H54 (cell line): ENCODE measurements around the gene CDH20.

ENCODE experiments used
- DNase-seq: peaks from one replicate; pipeline ENCODE4 v3.0.0; 2011; ENCODE audit warnings: low spot score, mixed read lengths; ENCODE audit not compliant: insufficient read length
- FAIRE-seq: peaks from 3 replicates; lab custom pipeline; 2011; peaks lifted over from hg19 to GRCh38; lab: Jason Lieb, UNC
- POLR2A ChIP-seq: IDR thresholded peaks from 2 replicates; pipeline ENCODE4 v1.6.1; 2011; ENCODE audit warnings: low read depth, mild to moderate bottlenecking, low read length

Gene CDH20

GRCh38 chr18:61544178-61544577 lies 210.9 kb downstream of the CDH20 start:
- no peak for FAIRE-seq
- no peak for DNase-seq
- no peak for TF ChIP-seq POLR2A

- DNase-seq = no peak
- FAIRE-seq = no peak
- no peak for TF ChIP-seq POLR2A
These were observed 212.3 kb downstream of the CDH20 start for GRCh38 chr18:61545281-61546245.

GRCh38 chr18:61546590-61546989 lies 213.4 kb downstream of the CDH20 start:
- TF ChIP-seq POLR2A = no peak
- no peak for FAIRE-seq

GRCh38 chr18:61549416-61549815 lies 216.2 kb downstream of the CDH20 start:
- TF ChIP-seq POLR2A = no peak

More at GRCh38 chr18:61546590-61546989, 213.4 kb downstream of the CDH20 start:
- no peak for DNase-seq

DNA sequence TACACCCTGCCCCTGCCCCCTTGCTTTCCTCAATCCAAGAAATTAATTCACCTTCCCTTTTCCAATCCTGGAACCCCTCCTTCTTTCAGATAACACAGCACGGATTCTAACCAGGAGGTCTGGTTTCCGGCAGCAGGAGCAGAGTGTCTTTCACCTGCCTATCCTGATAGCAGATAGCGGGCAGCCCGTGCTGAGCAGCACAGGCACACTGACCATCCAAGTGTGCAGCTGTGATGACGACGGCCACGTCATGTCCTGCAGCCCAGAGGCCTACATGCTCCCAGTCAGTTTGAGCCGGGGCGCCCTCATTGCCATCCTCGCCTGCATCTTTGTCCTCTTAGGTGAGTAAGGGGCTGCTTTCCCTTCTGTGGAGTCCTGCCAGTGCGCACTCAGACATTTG lies 216.7 kb downstream of the CDH20 start:
- no peak for DNase-seq
- no peak for TF ChIP-seq POLR2A
- no peak for FAIRE-seq

More at GRCh38 chr18:61549416-61549815, 216.2 kb downstream of the CDH20 start:
- FAIRE-seq (no peak), DNase-seq (no peak)

GRCh38 chr18:61551586-61551985 lies 218.4 kb downstream of the CDH20 start:
- DNase-seq = peak; percentile 15

GRCh38 chr18:61553045-61553659 lies 219.9 kb downstream of the CDH20 start:
- DNase-seq (no peak), FAIRE-seq (no peak)
- TF ChIP-seq POLR2A = no peak

More at GRCh38 chr18:61551586-61551985, 218.4 kb downstream of the CDH20 start:
- no peak for TF ChIP-seq POLR2A
- FAIRE-seq = no peak

DNA sequence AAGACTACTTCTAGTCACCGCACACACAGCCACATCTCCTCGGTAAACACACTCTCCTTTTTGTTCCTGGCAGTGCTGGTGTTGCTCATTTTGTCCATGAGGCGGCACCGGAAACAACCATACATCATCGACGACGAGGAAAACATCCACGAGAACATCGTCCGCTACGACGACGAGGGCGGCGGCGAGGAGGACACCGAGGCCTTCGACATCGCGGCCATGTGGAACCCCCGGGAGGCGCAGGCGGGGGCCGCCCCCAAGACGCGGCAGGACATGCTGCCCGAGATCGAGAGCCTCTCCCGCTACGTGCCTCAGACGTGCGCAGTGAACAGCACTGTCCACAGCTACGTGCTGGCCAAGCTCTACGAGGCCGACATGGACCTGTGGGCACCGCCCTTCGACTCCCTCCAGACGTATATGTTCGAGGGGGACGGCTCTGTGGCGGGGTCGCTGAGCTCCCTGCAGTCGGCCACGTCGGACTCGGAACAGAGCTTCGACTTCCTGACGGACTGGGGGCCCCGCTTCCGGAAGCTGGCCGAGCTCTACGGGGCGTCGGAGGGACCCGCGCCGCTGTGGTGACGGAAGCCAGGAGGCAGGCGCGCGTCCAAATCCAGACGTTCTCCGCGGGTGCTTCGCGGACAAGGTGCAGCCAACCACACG lies 221.0 kb downstream of the CDH20 start:
- TF ChIP-seq POLR2A = no peak
- FAIRE-seq (no peak), DNase-seq (no peak)

GRCh38 chr18:61554946-61555361 lies 221.7 kb downstream of the CDH20 start:
- TF ChIP-seq POLR2A = no peak
- DNase-seq (no peak), FAIRE-seq (no peak)

- TF ChIP-seq POLR2A = no peak
- DNase-seq = no peak
- FAIRE-seq = no peak
These were observed 223.1 kb downstream of the CDH20 start for GRCh38 chr18:61556316-61556715.

GRCh38 chr18:61556862-61557261 lies 223.6 kb downstream of the CDH20 start:
- TF ChIP-seq POLR2A = no peak
- DNase-seq = no peak
- no peak for FAIRE-seq

DNA sequence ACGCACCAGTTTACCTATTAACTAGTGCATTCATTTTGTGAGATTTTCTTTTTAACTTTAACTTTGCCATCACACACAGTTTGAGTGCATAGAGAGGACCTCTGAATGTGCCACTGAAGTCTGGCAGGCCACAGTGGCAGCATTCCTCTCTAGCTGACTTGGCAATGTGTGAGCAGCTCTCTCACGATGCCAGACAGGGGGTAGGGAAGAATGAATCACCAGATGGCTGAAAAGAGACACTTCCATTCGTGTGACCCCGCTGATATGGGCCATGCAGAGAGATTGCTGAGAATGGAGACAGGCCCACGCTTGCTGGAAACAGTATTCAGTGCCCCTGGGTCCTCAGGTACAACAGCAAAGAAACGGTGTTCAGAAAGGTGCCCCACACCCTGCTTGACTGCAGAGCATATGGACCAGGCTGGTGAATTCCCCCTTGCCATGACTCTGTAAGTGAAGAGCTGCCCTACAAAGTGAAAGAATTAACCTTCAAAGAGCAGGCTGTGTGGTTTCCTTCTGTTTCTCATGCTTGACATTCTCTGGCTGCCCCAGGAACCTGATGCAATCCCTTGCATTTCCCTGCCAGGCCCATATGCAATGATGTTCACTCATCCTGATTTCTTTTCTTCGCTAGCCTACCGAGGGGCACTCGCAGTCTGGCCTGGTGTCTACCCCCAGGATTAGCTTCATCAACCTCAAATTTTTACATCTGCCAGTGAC lies 236.1 kb downstream of the CDH20 start:
- DNase-seq (peak; percentile 27), FAIRE-seq (peak; percentile 84)
- TF ChIP-seq POLR2A = no peak

DNA sequence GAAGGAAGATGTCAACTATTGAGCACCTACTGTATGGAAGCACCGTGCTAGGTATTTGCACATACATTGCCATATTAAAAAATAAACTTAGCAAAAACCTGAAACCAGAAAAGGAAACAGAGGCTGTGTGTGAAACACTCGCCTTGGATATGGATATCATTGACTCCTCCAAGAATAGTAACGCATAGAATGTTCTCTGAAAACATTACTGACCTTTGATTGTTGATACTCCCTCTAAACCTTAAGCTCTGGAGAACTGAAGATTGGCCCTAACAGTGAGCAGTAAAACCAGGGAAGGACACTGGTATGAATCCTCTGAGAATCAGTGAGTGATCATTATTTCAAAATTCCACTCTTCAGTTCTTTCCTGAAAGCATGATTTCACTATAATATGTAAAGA lies 236.8 kb downstream of the CDH20 start:
- DNase-seq = no peak
- TF ChIP-seq POLR2A = no peak
- FAIRE-seq = no peak

DNA sequence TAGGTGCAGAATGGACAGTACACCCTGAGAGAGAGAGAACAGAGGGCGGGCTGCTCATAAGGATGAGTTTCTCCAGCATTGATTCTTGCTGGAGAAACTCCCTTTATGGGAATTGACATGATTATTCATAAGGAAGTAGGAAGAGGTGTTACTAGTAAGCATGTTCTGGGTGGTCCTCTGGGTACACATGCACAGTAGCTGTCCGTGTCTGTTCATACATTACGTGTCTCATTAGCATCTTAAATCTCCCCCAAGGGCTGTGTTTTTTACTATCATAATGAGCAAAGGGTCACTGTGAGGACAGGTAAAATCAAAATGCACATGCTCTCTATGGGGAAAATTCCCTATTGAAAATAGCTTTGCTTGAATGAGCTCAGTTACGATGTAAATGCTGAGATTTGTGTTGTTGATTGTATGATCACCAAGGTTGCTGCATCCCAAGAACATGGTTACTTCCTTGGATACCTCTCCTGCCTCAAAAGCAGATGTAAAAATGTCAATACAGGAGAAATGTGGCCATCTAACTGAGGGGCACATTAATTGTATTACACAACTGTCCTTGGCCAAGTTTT lies 238.9 kb downstream of the CDH20 start:
- FAIRE-seq = no peak
- DNase-seq = no peak

More for the DNA sequence above, 238.9 kb downstream of the CDH20 start:
- no peak for TF ChIP-seq POLR2A
